Measurements from ENCODE around the gene TRIM67. TPM values are rescaled to one million over a fixed set of nuclear protein-coding genes. Genes with fewer than 3 reads are reported as not detected.

Gene TRIM67
- total RNA-seq, 1 donor from 2014 or later, result 0.10 TPM

DNA sequence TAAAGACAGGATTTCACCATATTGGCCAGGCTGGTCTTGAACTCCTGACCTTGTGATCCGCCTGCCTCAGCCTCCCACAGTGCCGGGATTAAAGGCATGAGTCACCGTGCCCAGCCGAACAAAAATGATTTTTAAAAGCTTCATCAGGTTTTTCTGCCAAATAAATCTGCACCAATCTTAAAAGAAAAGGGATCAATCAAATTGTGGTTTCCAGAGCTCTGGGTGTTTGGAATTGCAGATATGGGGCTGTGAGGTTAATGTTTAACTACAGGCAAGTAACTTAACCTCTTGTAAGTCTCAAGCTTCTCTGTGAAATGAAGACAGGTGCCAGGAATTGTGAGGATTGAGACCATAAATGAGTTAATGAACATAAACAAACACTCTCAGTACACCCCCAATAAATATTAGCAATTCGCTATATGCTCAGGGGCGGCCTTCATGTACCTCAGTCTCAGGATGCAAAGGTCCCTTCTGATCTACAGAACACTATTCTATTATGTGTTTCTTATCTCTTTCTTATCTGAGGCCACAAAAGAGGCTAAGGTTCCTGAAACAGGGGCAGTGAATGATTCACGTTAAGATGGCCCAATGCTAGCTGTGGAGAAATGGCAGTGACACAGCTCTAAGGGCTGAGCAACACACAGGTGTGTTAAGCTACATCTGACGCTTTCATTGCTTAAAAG is 72.0 kb downstream of the TRIM67 start:
- DNase-seq, result no peak

GRCh38 chr1:231234506-231234905 is 72.6 kb downstream of the TRIM67 start:
- no peak for DNase-seq

DNA sequence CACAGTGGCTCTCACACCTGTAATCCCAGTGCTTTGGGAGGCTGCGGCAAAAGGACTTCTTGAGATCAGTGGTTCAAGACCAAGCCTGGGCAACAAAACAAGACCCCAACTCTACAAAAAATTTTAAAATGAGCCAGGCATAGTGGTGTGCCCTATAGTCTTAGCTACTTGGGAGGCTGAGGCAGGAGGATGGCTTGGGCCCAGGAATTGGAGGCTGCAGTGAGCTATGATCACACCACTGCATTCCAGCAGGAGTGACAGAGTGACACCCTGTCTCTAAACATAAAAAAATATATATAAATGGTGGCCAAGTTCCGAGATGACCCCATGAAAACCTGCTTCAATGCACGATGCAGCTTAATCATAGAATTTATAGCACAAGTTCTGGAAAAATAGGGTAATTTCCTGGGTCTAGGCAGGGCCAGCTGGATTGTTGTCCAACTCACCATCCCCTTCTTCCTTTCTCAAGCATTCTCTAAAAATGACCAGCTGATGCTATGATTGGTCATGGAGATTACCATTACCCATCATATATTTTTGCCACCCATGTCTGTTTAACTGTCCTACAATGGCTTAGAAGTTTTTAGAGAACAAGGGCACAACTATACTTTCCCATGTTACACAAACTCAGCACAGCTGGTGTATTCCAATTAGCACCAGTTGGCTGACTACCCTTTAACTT is 73.8 kb downstream of the TRIM67 start:
- peak; percentile 62 for DNase-seq

DNA sequence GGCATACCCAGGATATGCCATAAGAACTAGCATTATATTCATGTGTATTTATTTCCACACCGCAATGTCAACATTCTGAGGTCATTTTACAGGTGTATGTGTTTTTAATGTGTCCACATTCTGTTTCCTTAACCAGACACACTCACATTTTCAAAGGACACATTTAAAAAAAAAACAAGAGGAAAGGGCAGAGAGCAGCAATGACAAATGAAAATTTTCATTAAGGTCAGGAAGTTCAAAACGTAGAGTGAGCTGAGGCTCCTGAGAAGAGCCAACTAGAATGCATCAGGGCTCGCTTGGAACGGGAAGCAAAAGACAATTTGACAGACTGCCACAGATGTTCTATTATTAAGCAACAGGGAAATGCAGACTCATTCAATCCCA is 74.3 kb downstream of the TRIM67 start:
- peak; percentile 82 for DNase-seq

- DNase-seq, result no peak
Observed at GRCh38 chr1:231236938-231237337, 75.1 kb downstream of the TRIM67 start.

DNA sequence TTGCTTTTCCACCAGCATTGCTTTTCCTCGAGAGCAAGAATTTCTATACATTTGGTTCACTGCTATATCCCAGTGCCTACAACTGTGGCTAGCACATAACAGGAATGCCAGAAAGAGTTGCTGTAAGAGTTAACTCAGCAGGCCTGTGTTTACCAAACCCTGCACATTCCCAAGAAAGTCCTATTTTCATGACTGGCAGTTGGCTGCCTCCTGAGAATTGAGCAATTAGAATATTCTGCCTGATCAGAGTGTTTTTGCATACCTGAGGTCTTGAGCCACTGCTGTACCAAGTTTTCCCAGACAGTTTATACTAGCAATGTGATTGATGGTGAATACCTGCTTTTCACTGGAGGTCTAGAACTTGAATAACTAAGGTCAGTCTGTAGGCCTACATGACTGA is 76.4 kb downstream of the TRIM67 start:
- no peak for DNase-seq

GRCh38 chr1:231240531-231240882 is 78.6 kb downstream of the TRIM67 start:
- no peak for DNase-seq

DNA sequence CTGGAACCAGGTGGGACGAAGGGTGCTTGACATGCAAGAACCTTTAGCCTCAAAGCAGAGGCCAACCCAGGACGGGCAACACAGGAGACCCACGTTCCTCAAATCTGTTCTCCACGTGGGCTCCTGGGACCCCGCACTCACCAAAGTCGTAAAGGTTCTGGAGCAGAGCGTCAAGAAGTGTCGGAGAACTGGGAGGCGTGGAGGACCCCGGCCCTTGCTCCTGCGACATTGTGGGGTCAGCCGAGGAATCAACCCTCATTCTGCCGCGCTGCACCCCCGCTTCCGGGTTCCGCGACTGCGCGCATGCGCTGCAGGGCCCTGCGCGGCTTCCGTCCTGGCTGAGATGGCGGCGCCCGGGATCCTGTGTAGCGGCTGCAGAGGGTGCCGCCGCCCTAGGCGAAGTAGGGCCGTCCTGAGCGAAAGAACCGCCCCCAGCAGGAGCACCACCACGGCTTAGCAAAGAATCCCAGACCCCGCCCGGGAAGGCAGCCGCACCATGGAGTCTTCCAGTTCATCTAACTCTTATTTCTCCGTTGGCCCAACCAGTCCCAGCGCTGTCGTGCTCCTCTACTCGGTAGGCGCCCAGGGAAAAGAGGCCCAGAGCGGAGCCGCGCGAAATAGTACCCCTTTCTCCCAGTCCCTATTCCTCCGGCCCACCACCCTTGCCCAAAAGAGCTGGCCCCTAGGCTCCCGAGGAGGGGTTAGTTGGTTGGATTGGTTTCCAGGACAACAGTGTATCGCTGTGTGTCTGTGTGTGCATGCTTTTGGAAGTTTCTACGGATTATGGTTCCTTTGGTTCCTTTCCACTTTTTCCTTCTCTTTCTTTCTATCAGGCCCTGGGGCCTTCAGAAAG is 79.3 kb downstream of the TRIM67 start, which contains the start of gene GNPAT:
Gene GNPAT (plus strand): TSS at position 330 of the 853 bp plus-strand sequence. CDS start 167 bp downstream, at position 497.
- DNase-seq, result peak; percentile 95

- peak; percentile 27 for DNase-seq
Observed at GRCh38 chr1:231241750-231242149, 79.9 kb downstream of the TRIM67 start.

- DNase-seq, result peak; percentile 4
Observed at GRCh38 chr1:231242516-231243198, 80.8 kb downstream of the TRIM67 start.

DNA sequence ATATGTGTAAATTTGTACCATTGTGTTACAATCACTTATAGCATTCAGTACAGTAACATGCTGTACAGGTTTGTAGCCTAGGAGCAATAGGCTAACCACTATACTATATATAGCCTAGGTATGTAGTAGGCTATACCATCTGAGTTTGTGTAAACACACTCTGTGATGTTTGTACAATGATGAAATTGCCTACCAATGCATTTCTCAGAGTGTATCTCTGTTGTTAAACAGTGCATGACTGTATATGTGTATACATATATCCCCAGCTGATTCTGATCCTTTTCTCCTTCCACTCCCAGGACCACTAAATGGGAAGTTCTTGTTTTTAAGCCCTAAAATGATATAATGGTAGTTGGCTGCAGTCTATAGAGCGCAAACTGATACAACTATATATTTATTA is 86.9 kb downstream of the TRIM67 start:
- no peak for DNase-seq

- no peak for DNase-seq
Observed at GRCh38 chr1:231252336-231252735, 90.5 kb downstream of the TRIM67 start.

DNA sequence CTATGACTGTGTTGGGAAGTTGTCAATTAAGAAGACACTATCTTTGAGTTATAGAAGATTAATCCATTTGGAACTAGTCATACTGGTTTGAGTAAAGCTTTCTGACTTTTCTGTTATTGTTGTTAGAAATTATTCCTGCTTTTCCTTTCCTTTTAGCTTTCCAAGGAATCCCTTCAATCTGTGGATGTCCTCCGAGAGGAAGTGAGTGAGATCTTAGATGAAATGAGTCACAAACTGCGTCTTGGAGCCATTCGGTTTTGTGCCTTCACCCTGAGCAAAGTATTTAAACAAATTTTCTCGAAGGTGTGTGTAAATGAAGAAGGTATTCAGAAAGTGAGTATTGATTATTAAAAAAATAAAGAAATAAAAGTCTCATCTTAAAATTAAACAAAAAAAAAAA is 98.5 kb downstream of the TRIM67 start:
- DNase-seq, result no peak

GRCh38 chr1:231264642-231265041 is 102.8 kb downstream of the TRIM67 start:
- DNase-seq, result no peak

GRCh38 chr1:231265379-231265778 is 103.5 kb downstream of the TRIM67 start:
- DNase-seq, result no peak

GRCh38 chr1:231266811-231267322 is 105.0 kb downstream of the TRIM67 start:
- DNase-seq, result no peak

Other genes with a start within 250 kb of the TRIM67 start
- 34.7 TPM for gene TTC13, start 183.2 kb upstream of the TRIM67 start, total RNA-seq
- 9.1 TPM for gene ARV1, start 183.0 kb upstream of the TRIM67 start, total RNA-seq
- 2.1 TPM for gene FAM89A, start 121.8 kb upstream of the TRIM67 start, total RNA-seq
- gene GNPAT, start 79.2 kb downstream of the TRIM67 start, total RNA-seq, result 75.3 TPM
- 21.7 TPM for gene EXOC8, start 175.8 kb downstream of the TRIM67 start, total RNA-seq
- 10.9 TPM for gene SPRTN, start 176.2 kb downstream of the TRIM67 start, total RNA-seq

All from tongue (tissue), 2 donors.